ENCODE data around the gene DNAJC1. TPM values are rescaled to one million over a fixed set of nuclear protein-coding genes. Genes with fewer than 3 reads are reported as not detected.

The DNAJC1 gene
- total RNA-seq, 1 donor from 2014 or later = 103 TPM

- peaks cover 1% of the 10 kb centered on the region for H3K36me3 ChIP-seq (ENCODE audit: control insufficient read depth, insufficient read depth, low read length)
- TF ChIP-seq CTCF (IDR thresholded peaks at IDR 0.05; ENCODE audit: insufficient read depth, low read length, poor library complexity, severe bottlenecking) = no peak
- DNase-seq (ENCODE audit: low read depth) = no peak
- no peak overlapping the region for H3K4me3 ChIP-seq (ENCODE audit: low read depth, low read length)
- H3K27me3 ChIP-seq (ENCODE audit: control insufficient read depth, insufficient read depth, low read length) = no peaks in the 10 kb centered on the region
Observed at GRCh38 chr10:21764466-21765189, 238.9 kb downstream of the DNAJC1 start.

- TF ChIP-seq CTCF (IDR thresholded peaks at IDR 0.05; ENCODE audit: insufficient read depth, low read length, poor library complexity, severe bottlenecking) = no peak
- H3K4me3 ChIP-seq (ENCODE audit: low read depth, low read length) = no peak overlapping the region
- peaks cover 1% of the 10 kb centered on the region for H3K36me3 ChIP-seq (ENCODE audit: control insufficient read depth, insufficient read depth, low read length)
- DNase-seq (ENCODE audit: low read depth) = no peak
- no peaks in the 10 kb centered on the region for H3K27me3 ChIP-seq (ENCODE audit: control insufficient read depth, insufficient read depth, low read length)
Observed at GRCh38 chr10:21760332-21760731, 243.2 kb downstream of the DNAJC1 start.

GRCh38 chr10:21759232-21759631 lies 244.3 kb downstream of the DNAJC1 start:
- no peak for TF ChIP-seq CTCF (IDR thresholded peaks at IDR 0.05; ENCODE audit: insufficient read depth, low read length, poor library complexity, severe bottlenecking)
- H3K27me3 ChIP-seq (ENCODE audit: control insufficient read depth, insufficient read depth, low read length) = no peaks in the 10 kb centered on the region
- no peak overlapping the region for H3K4me3 ChIP-seq (ENCODE audit: low read depth, low read length)
- no peak for DNase-seq (ENCODE audit: low read depth)
- H3K36me3 ChIP-seq (ENCODE audit: control insufficient read depth, insufficient read depth, low read length) = no peaks in the 10 kb centered on the region

GRCh38 chr10:21758696-21759095 lies 244.8 kb downstream of the DNAJC1 start:
- H3K4me3 ChIP-seq (ENCODE audit: low read depth, low read length) = no peak overlapping the region
- DNase-seq (ENCODE audit: low read depth) = no peak
- H3K27me3 ChIP-seq (ENCODE audit: control insufficient read depth, insufficient read depth, low read length) = no peaks in the 10 kb centered on the region
- TF ChIP-seq CTCF (IDR thresholded peaks at IDR 0.05; ENCODE audit: insufficient read depth, low read length, poor library complexity, severe bottlenecking) = no peak
- H3K36me3 ChIP-seq (ENCODE audit: control insufficient read depth, insufficient read depth, low read length) = no peaks in the 10 kb centered on the region

- DNase-seq (ENCODE audit: low read depth) = no peak
- H3K4me3 ChIP-seq (ENCODE audit: low read depth, low read length) = no peak overlapping the region
- TF ChIP-seq CTCF (IDR thresholded peaks at IDR 0.05; ENCODE audit: insufficient read depth, low read length, poor library complexity, severe bottlenecking) = no peak
Observed at GRCh38 chr10:21758239-21758638, 245.3 kb downstream of the DNAJC1 start.

More at GRCh38 chr10:21758239-21758638, 245.3 kb downstream of the DNAJC1 start:
- Histone ChIP-seq H3K36me3 (ENCODE audit: control insufficient read depth, insufficient read depth, low read length) (no peaks in the 10 kb centered on the region), H3K27me3 (ENCODE audit: control insufficient read depth, insufficient read depth, low read length) (no peaks in the 10 kb centered on the region)
